GM18951 (cell line): ENCODE measurements around the gene TAPBP.
A peak's percentile ranks its signal among the peaks of the same experiment; 100 is the strongest.
"Not testable (repeated sequence)": the region's sequence is repeated elsewhere in the genome, so short reads cannot be mapped to it uniquely, and the experiment has no call there.

Source experiments
- POLR2A ChIP-seq: IDR thresholded peaks from 4 replicates; pipeline ENCODE4 v1.6.1; 2011; ENCODE audit warnings: mild to moderate bottlenecking; ENCODE audit not compliant: insufficient read length, insufficient read depth; ENCODE audit errors: extremely low read depth
- in situ Hi-C: fragments of 300-500 bp; cut with MboI; formaldehyde crosslinking; loops from one replicate; pipeline ENCODE4 v1.12.0; 2022; ENCODE audit warnings: low sequenced_read_pairs, mixed read lengths, inconsistent platforms; ENCODE audit not compliant: unreplicated experiment

TAPBP gene

DNA sequence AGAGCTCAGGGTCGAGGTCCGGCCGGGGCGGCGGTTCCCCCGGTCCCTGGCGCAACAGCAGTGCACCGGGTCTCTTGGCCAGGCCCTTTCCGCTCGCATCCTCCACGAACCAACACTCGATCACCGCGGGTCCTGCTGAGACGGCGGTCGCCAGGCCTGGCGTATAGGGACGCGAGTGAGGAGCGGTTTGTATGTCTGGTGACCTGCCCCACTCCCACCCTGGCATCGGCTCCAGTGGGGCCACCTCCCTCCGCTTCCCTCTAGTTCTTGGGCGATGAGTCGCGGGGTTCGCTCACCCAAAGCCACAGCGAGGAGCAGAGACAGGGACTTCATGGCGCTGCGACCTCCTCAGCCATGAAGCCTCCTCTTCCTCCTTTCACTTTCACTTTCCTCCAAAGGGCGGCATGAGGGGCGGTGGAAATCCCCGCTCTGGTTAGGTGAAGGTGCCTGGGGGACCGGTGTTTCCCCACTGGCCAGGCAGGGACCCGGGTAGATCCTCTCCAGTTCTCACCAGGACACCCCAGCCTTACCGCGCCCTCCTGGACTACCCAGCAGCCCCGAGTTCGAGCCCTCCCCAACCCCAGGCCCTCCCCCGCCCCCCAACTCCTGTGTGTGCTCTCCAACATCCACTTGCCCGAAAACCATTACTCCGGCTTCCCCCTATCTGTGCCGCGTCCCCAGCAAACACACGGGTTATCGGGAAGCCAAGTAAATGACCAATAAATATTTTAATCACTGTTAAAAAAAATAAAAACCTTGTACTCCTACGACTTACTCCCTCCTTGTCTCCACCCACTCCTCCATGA lies at the start of gene TAPBP:
TSS of gene TAPBP (minus strand) at position 370 of the 806 bp plus-strand sequence. CDS start at position 333, 37 bp downstream.
- TF ChIP-seq POLR2A, result peak; percentile 75
- in situ Hi-C loops, result no loop called here

GRCh38 chr6:33363486-33363885 lies 49.6 kb upstream of the TAPBP start:
- in situ Hi-C loops, result not testable (repeated sequence)

DNA sequence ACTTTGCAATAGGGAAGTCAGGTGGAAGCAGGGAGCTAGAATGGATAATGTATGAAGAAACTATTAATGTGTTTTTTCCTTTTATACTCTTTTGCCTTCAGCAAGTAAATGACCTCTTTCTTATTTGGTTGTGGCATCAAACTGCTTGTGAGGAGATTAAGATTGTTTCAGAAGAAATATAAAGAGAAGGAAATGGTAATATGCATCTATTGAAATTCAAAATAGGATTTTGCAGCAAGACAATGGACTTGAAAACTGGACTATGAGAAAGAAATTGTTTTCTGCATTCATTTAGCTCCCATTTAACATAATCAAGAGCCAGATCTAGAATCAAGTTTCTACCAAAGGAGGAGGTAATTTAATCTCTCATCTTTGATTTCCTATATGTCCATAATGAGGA lies 45.5 kb upstream of the TAPBP start:
- in situ Hi-C loops, result no loop called here
- TF ChIP-seq POLR2A, result no peak

GRCh38 chr6:33357160-33357871 lies 43.4 kb upstream of the TAPBP start:
- in situ Hi-C loops, result not testable (repeated sequence)

GRCh38 chr6:33356295-33356694 lies 42.4 kb upstream of the TAPBP start:
- TF ChIP-seq POLR2A, result no peak
- in situ Hi-C loops, result no loop called here

DNA sequence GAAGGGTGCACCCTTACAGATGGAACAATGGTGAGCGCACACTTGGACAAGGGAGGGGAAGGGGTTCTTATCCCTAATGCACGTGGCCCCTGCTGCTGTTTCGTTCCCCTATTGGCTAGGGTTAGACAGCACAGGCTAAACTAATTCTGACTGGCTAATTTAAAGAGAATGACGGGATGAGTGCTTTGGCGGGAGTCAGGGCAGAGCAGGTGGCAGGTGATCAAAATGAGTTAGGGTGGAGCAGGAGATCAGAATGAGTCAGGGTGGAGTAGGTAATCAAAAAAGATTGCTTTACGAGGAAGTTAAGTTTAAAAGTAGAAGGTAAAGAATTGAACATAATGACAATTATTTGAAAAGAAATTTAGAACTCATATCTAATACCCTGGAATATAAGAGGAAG lies 42.0 kb upstream of the TAPBP start:
- in situ Hi-C loops, result not testable (repeated sequence)

GRCh38 chr6:33347816-33348215 lies 33.9 kb upstream of the TAPBP start:
- in situ Hi-C loops, result no loop called here
- no peak for TF ChIP-seq POLR2A

DNA sequence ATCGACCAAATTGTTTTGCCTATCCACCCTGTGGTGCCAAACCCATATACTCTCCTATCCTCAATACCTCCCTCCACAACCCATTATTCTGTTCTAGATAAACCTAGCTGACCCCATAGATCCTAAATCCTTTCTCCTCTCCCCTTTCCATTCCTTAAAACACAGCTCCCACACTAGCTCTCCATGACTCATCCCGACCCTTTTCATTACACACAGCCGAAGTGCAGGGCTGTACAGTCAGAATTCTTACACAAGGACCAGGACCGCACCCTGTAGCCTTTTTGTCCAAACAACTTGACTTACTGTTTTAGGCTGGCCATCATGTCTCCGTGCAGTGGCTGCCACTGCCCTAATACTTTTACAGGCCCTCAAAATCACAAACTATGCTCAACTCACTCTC lies 33.1 kb upstream of the TAPBP start:
- in situ Hi-C loops, result not testable (repeated sequence)

- no peak for TF ChIP-seq POLR2A
Measured at GRCh38 chr6:33344701-33345697, 31.1 kb upstream of the TAPBP start.

DNA sequence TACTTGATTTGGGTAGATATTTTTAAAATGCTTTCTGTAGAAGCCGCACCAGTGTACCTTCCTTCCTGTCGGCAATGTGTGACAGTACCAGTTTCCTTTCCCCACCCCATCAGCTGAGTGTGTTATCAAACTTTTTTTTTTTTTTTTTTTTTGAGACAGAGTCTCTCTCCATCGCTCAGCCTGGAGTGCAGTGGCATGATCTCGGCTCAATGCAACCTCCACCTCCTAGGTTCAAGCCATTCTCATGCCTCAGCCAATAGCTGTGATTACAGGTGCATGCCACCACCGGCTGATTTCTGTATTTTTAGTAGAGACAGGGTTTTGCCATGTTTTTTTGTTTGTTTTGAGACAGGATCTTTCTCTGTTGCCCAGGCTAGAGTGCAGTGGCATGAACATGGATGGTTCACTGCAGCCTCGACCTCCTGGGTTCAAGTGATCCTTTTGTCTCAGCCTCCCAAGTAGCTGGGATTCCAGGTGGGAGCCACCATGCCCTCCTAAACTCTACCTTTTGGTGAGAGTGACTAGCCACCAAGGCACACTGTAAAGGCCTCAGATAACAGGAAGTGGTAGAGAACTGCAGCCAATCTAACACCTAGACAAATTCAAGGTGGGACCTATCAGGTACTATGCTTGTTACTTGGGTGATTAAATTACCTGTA lies 30.2 kb upstream of the TAPBP start:
- in situ Hi-C loops, result no loop called here
- no peak for TF ChIP-seq POLR2A

More at GRCh38 chr6:33344701-33345697, 31.1 kb upstream of the TAPBP start:
- in situ Hi-C loops, result no loop called here

DNA sequence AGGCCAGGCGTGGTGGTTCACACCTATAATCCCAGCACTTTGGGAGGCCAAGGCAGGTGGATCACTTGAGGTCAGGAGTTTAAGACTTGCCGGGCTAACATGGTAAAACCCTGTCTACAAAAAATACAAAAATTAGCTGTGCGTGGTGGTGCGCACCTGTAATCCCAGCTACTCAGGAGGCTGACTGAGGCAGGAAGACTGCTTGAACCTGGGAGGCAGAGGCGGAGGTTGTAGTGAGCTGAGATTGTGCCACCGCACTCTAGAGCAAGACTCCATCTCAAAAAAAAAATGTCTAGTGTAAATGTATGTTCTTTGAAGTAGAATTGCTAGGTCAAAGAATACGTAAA lies 29.7 kb upstream of the TAPBP start:
- in situ Hi-C loops, result not testable (repeated sequence)

- in situ Hi-C loops, result no loop called here
- TF ChIP-seq POLR2A, result no peak
Measured at GRCh38 chr6:33339193-33339592, 25.3 kb upstream of the TAPBP start.

GRCh38 chr6:33336495-33336894 lies 22.6 kb upstream of the TAPBP start:
- in situ Hi-C loops, result no loop called here
- TF ChIP-seq POLR2A, result no peak

- in situ Hi-C loops, result no loop called here
- no peak for TF ChIP-seq POLR2A
Measured at GRCh38 chr6:33335916-33336315, 22.0 kb upstream of the TAPBP start.
